Activated CD4-positive, alpha-beta T cell treated with anti-CD3 and anti-CD28 coated beads, Interleukin-2, amount 10 ng/mL, durations not matched to agents 24 days and 14 days (primary cell): Measurements from ENCODE around the gene HSPA1L. TPM values are rescaled to one million over a fixed set of nuclear protein-coding genes. Genes with fewer than 3 reads are reported as not detected.

Experiments used
- DNase-seq: peaks from one replicate; pipeline ENCODE4 v3.0.0; 2022
- H3K27ac Mint-ChIP-seq: one replicate; pipeline ENCODE4 v1.8.0; 2022; ENCODE audit warnings: mild to moderate bottlenecking, mixed read lengths
- H3K27me3 Mint-ChIP-seq: one replicate; pipeline ENCODE4 v1.8.0; 2022; ENCODE audit warnings: mixed read lengths
- H3K36me3 Mint-ChIP-seq: one replicate; pipeline ENCODE4 v1.8.0; 2022; ENCODE audit warnings: low read depth, mild to moderate bottlenecking, mixed read lengths
- H3K4me1 Mint-ChIP-seq: one replicate; pipeline ENCODE4 v1.8.0; 2021; ENCODE audit warnings: mixed read lengths
- H3K4me3 Mint-ChIP-seq: one replicate; pipeline ENCODE4 v1.8.0; 2022; ENCODE audit warnings: mild to moderate bottlenecking, moderate library complexity, mixed read lengths
- H3K9me3 Mint-ChIP-seq: one replicate; pipeline ENCODE4 v1.8.0; 2021; ENCODE audit warnings: mixed read lengths
- intact Hi-C: fragments of 100-400 bp; cut with micrococcal nuclease; formaldehyde crosslinking; loops from one replicate; pipeline ENCODE4 v1.15.1; 2023
- total RNA-seq: library from RNA; stranded (reverse); gene quantifications from 2 replicates; pipeline ENCODE4 v1.2.3, GENCODE V29; 2022

Gene HSPA1L
- total RNA-seq, 1 donor from 2014 or later: 1.8 TPM

DNA sequence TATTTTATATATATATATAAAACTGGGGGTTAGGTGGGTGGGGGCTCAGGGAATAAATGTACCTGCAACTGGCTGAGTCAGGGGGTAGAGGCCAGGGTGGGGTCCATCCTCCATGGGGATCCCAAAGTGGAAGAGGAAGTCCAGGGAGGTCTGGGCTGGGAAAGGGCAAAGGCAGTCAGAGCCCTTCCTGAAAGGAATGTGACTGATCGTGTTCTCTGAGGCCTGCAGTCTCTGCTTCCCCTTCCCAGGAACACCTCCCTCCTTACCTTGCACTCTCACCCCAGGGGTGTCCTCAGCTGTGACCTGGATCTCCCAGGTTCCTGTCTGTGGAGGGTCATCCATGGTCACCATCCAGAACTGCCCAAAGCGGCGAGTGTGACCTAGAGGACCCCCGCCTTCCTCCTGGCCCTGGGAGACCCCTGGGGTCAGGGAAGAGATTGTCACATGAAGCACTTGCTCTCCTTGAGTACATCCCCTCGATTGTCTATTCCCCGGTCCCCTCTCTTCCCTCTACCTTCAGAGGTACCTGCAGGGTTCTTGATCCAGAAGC lies 47.9 kb downstream of the HSPA1L start:
- Mint-ChIP-seq H3K9me3 (no peaks in the 10 kb centered on the region), H3K27me3 (no peaks in the 10 kb centered on the region), H3K27ac (no peak overlapping the region), H3K4me3 (no peak overlapping the region), H3K36me3 (peaks cover 25% of the 10 kb centered on the region), H3K4me1 (peaks cover 19% of the 10 kb centered on the region)
- no peak for DNase-seq
- intact Hi-C loops: no loop called here

- Mint-ChIP-seq H3K4me1 (peaks cover 14% of the 10 kb centered on the region), H3K9me3 (no peaks in the 10 kb centered on the region), H3K4me3 (no peak overlapping the region), H3K27ac (no peak overlapping the region), H3K27me3 (no peaks in the 10 kb centered on the region), H3K36me3 (peaks cover 28% of the 10 kb centered on the region)
- DNase-seq: no peak
- intact Hi-C loops: no loop called here
Measured at GRCh38 chr6:31765910-31766794, 48.9 kb downstream of the HSPA1L start.

DNA sequence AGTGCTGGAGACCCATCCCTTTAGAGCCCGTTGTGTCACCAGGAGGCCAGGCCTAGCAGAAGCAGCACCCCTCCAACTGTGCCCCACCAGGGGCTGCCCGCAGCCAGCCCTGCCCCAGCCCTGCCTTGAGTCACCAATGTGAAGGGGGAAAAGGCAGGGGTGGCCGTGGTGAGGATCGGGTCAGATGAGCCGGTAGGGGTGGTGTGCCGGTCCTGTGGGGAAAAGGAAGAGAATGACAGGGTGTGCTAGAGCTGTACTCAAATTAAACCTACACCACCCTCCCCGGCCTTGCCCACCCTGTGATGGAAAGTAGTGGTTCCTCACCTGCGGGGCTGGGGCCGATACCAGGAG lies 49.5 kb downstream of the HSPA1L start:
- H3K27ac Mint-ChIP-seq: no peak overlapping the region
- H3K4me1 Mint-ChIP-seq: peaks cover 13% of the 10 kb centered on the region

GRCh38 chr6:31764198-31764597 lies 50.9 kb downstream of the HSPA1L start:
- H3K4me3 Mint-ChIP-seq: no peak overlapping the region
- H3K27ac Mint-ChIP-seq: peak overlapping the region; percentile 22
- peak; percentile 55 for DNase-seq
- no peaks in the 10 kb centered on the region for H3K27me3 Mint-ChIP-seq
- no peaks in the 10 kb centered on the region for H3K9me3 Mint-ChIP-seq
- intact Hi-C loops: no loop called here
- peaks cover 35% of the 10 kb centered on the region for H3K36me3 Mint-ChIP-seq
- H3K4me1 Mint-ChIP-seq: peaks cover 7% of the 10 kb centered on the region

More for the DNA sequence above, 49.5 kb downstream of the HSPA1L start:
- H3K27me3 Mint-ChIP-seq: no peaks in the 10 kb centered on the region
- no peak for DNase-seq
- intact Hi-C loops: no loop called here
- H3K9me3 Mint-ChIP-seq: no peaks in the 10 kb centered on the region
- H3K36me3 Mint-ChIP-seq: peaks cover 34% of the 10 kb centered on the region
- no peak overlapping the region for H3K4me3 Mint-ChIP-seq

DNA sequence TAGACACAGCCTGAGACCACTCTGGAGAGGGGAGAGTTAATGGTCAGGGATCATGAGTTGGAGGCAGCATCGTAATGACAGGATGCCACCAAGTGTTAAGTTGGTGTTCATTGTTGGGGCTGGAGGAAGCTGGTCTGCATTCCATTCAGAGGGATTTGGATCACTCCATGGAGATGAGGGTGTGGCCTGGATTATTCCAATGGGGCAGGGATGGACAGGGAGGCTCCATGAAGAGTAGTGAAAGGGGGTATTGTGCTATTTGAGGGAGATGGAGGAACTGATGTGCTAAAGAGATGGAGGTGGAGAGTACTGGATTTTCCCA lies 51.5 kb downstream of the HSPA1L start:
- Mint-ChIP-seq H3K36me3 (peaks cover 40% of the 10 kb centered on the region), H3K27ac (peak overlapping the region; percentile 34), H3K4me1 (peaks cover 5% of the 10 kb centered on the region), H3K4me3 (no peak overlapping the region), H3K27me3 (no peaks in the 10 kb centered on the region), H3K9me3 (no peaks in the 10 kb centered on the region)
- DNase-seq: no peak
- intact Hi-C loops: no loop called here

DNA sequence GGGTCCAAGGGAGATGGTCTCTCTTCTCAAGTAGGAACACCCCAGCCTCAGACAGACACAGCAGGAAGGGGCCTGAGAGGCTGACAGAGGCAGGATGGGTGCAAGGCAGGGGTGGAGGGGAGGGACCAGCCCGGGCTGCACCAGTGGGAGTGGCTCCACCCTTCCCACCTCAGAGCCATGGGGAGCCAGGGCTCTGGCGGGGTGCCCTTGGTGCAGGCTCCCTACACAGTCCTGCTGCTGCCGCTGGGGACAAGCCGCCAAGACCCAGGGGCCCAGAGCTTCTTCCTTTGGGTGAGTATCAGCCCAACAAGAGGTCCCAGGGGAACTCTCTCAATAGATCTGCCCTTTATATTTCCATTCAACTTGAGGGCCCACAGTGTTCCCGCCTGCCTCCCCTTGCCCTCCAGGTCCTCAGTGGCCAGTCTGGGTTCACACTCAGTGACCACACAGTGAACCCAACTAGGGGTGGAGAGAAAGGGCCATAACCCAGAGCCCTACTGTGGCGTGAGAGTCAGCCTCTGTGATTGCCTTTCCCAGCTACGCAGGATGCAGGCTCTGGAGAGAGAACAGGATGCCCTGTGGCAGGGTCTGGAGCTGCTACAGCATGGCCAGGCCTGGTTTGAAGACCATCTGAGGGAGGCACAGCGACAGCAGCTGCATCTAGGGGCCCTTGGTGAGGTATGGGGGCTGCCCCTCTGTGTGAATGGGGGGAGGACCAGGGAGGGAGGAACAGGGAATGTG lies 52.0 kb downstream of the HSPA1L start:
- intact Hi-C loops: no loop called here
- Mint-ChIP-seq H3K36me3 (peaks cover 41% of the 10 kb centered on the region), H3K27me3 (no peaks in the 10 kb centered on the region), H3K4me3 (no peak overlapping the region), H3K9me3 (no peaks in the 10 kb centered on the region), H3K27ac (peak overlapping the region; percentile 34), H3K4me1 (peaks cover 5% of the 10 kb centered on the region)
- no peak for DNase-seq

- Mint-ChIP-seq H3K4me3 (no peak within 1 kb of the TSS), H3K4me1 (peaks cover 5% of the 10 kb centered on the region), H3K36me3 (peaks cover 38% of the 10 kb centered on the region), H3K27ac (peak within 1 kb of the TSS; percentile 34), H3K9me3 (no peaks in the 10 kb centered on the region), H3K27me3 (no peaks in the 10 kb centered on the region)
- DNase-seq: no peak
- intact Hi-C loops: no loop called here
Measured at GRCh38 chr6:31762356-31762755, 52.7 kb downstream of the HSPA1L start, which contains the start of gene SAPCD1. SAPCD1 (plus strand) TSS chr6:31762656; CDS start chr6:31763055, 399 bp downstream.

GRCh38 chr6:31761343-31761742 lies 53.7 kb downstream of the HSPA1L start:
- Mint-ChIP-seq H3K9me3 (no peaks in the 10 kb centered on the region), H3K27ac (no peak overlapping the region), H3K4me1 (peaks cover 5% of the 10 kb centered on the region), H3K4me3 (no peak overlapping the region), H3K27me3 (no peaks in the 10 kb centered on the region), H3K36me3 (peaks cover 36% of the 10 kb centered on the region)
- DNase-seq: no peak
- intact Hi-C loops: no loop called here

DNA sequence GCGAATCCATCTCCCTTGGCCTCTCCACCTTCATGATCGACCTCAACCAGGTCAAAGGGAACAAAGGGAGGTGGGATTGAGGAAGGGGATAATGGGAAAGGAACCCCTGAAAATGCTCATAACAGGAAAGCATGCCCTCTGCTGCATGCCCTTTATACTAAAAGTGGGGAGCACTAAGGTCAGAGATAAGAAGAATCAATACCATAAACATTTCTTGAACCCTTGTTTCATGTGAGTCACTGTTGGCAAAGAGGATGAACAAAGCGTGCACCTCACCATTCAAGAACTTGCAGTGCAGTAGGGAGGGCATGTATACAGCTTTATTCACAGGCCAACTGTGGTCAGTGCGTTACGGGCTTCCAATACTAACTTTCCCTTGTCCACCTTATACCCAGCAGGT lies 54.3 kb downstream of the HSPA1L start:
- H3K9me3 Mint-ChIP-seq: no peaks in the 10 kb centered on the region
- no peak overlapping the region for H3K4me3 Mint-ChIP-seq
- intact Hi-C loops: no loop called here
- no peak overlapping the region for H3K27ac Mint-ChIP-seq
- no peaks in the 10 kb centered on the region for H3K27me3 Mint-ChIP-seq
- H3K4me1 Mint-ChIP-seq: peaks cover 5% of the 10 kb centered on the region
- peaks cover 36% of the 10 kb centered on the region for H3K36me3 Mint-ChIP-seq
- DNase-seq: no peak

Other genes with a start within 250 kb of the HSPA1L start
- 622 and 631 TPM in 2 replicates for gene LTA, start 243.0 kb downstream of the HSPA1L start, total RNA-seq
- 294 and 303 TPM in 2 replicates for gene TNF, start 239.7 kb downstream of the HSPA1L start, total RNA-seq
- gene LTB, start 232.9 kb downstream of the HSPA1L start, total RNA-seq: 134 and 136 TPM in 2 replicates
- gene LST1, start 229.0 kb downstream of the HSPA1L start, total RNA-seq: 42.6 and 46.4 TPM in 2 replicates
- 12.2 and 14.5 TPM in 2 replicates for gene NCR3, start 222.3 kb downstream of the HSPA1L start, total RNA-seq
- gene AIF1, start 200.0 kb downstream of the HSPA1L start, total RNA-seq: 68.2 and 69.6 TPM in 2 replicates
- gene PRRC2A, start 194.6 kb downstream of the HSPA1L start, total RNA-seq: 290 and 303 TPM in 2 replicates
- 324 and 342 TPM in 2 replicates for gene BAG6, start 162.6 kb downstream of the HSPA1L start, total RNA-seq
- 2.5 and 3.4 TPM in 2 replicates for gene APOM, start 159.4 kb downstream of the HSPA1L start, total RNA-seq
- gene C6orf47, start 154.5 kb downstream of the HSPA1L start, total RNA-seq: 16.8 and 17.9 TPM in 2 replicates
- 32.9 and 33.6 TPM in 2 replicates for gene GPANK1, start 150.3 kb downstream of the HSPA1L start, total RNA-seq
- gene CSNK2B, start 149.2 kb downstream of the HSPA1L start, total RNA-seq: 288 and 302 TPM in 2 replicates
- gene LY6G5B, start 145.3 kb downstream of the HSPA1L start, total RNA-seq: 32.8 and 33.5 TPM in 2 replicates
- gene LY6G5C, start 134.2 kb downstream of the HSPA1L start, total RNA-seq: 4.1 and 4.9 TPM in 2 replicates
- gene ABHD16A, start 112.0 kb downstream of the HSPA1L start, total RNA-seq: 43.1 and 44.7 TPM in 2 replicates
- gene LY6G6F, start 108.4 kb downstream of the HSPA1L start, total RNA-seq: not detected in 2 replicates
- gene LY6G6D, start 99.9 kb downstream of the HSPA1L start, total RNA-seq: not detected in 2 replicates
- not detected in 2 replicates for gene LY6G6C, start 93.5 kb downstream of the HSPA1L start, total RNA-seq
- gene MPIG6B, start 91.9 kb downstream of the HSPA1L start, total RNA-seq: not detected in 2 replicates
- 4.8 and 5.6 TPM in 2 replicates for gene DDAH2, start 86.0 kb downstream of the HSPA1L start, total RNA-seq
- gene CLIC1, start 78.8 kb downstream of the HSPA1L start, total RNA-seq: 385 TPM in 2 replicates
- 87.8 and 99.6 TPM in 2 replicates for gene MSH5, start 75.3 kb downstream of the HSPA1L start, total RNA-seq
- gene SAPCD1, start 52.6 kb downstream of the HSPA1L start, total RNA-seq: 15.0 and 17.7 TPM in 2 replicates
- 3.0 and 3.2 TPM in 2 replicates for gene VWA7, start 38.0 kb downstream of the HSPA1L start, total RNA-seq
- gene VARS1, start 19.5 kb downstream of the HSPA1L start, total RNA-seq: 173 and 181 TPM in 2 replicates
- 142 and 146 TPM in 2 replicates for gene LSM2, start 8.3 kb downstream of the HSPA1L start, total RNA-seq
- 189 and 190 TPM in 2 replicates for gene HSPA1A, start 260 bp upstream of the HSPA1L start, total RNA-seq
- 156 and 161 TPM in 2 replicates for gene HSPA1B, start 12.5 kb upstream of the HSPA1L start, total RNA-seq
- gene NEU1, start 47.5 kb upstream of the HSPA1L start, total RNA-seq: 20.4 and 22.2 TPM in 2 replicates
- 0.21 TPM in 1 of 2 replicates, not detected in the other for gene SLC44A4, start 63.7 kb upstream of the HSPA1L start, total RNA-seq
- gene EHMT2, start 82.4 kb upstream of the HSPA1L start, total RNA-seq: 73.5 and 79.3 TPM in 2 replicates
- gene ZBTB12, start 86.8 kb upstream of the HSPA1L start, total RNA-seq: 3.7 and 4.6 TPM in 2 replicates
- gene C2, start 112.4 kb upstream of the HSPA1L start, total RNA-seq: 0.30 and 0.43 TPM in 2 replicates
- 0.17 TPM in 1 of 2 replicates, not detected in the other for gene CFB, start 130.8 kb upstream of the HSPA1L start, total RNA-seq
- 85.8 and 88.5 TPM in 2 replicates for gene NELFE, start 143.7 kb upstream of the HSPA1L start, total RNA-seq
- 92.8 and 93.7 TPM in 2 replicates for gene SKIC2, start 143.9 kb upstream of the HSPA1L start, total RNA-seq
- gene DXO, start 156.9 kb upstream of the HSPA1L start, total RNA-seq: 13.2 and 14.1 TPM in 2 replicates
- 2.7 and 3.3 TPM in 2 replicates for gene C4A, start 166.8 kb upstream of the HSPA1L start, total RNA-seq
- 2.9 and 3.7 TPM in 2 replicates for gene C4B, start 199.5 kb upstream of the HSPA1L start, total RNA-seq
- gene CYP21A2, start 223.1 kb upstream of the HSPA1L start, total RNA-seq: 0.35 TPM in 1 of 2 replicates, not detected in the other